ENCODE data around the gene CD163. TPM values are rescaled to one million over a fixed set of nuclear protein-coding genes. Genes with fewer than 3 reads are reported as not detected.

CD163 gene
- total RNA-seq, 1 experiment from 2014 or later, result not detected

GRCh38 chr12:7495136-7495535, 8.4 kb downstream of the CD163 start:
- no TSS peak for BruUV-seq (replicated peaks)
- H3K4me3 Mint-ChIP-seq (ENCODE audit: unreplicated experiment), result no peak overlapping the region
- no peak for DNase-seq (ENCODE audit: unreplicated experiment)
- no peaks in the 10 kb centered on the region for H3K36me3 Mint-ChIP-seq (ENCODE audit: insufficient read depth, unreplicated experiment)
- H3K9me3 Mint-ChIP-seq (ENCODE audit: unreplicated experiment), result no peaks in the 10 kb centered on the region
- TF ChIP-seq, protein P1, sequence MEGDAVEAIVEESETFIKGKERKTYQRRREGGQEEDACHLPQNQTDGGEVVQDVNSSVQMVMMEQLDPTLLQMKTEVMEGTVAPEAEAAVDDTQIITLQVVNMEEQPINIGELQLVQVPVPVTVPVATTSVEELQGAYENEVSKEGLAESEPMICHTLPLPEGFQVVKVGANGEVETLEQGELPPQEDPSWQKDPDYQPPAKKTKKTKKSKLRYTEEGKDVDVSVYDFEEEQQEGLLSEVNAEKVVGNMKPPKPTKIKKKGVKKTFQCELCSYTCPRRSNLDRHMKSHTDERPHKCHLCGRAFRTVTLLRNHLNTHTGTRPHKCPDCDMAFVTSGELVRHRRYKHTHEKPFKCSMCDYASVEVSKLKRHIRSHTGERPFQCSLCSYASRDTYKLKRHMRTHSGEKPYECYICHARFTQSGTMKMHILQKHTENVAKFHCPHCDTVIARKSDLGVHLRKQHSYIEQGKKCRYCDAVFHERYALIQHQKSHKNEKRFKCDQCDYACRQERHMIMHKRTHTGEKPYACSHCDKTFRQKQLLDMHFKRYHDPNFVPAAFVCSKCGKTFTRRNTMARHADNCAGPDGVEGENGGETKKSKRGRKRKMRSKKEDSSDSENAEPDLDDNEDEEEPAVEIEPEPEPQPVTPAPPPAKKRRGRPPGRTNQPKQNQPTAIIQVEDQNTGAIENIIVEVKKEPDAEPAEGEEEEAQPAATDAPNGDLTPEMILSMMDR (IDR thresholded peaks at IDR 0.05; ENCODE audit: unreplicated experiment), result no peak
- peaks cover 7% of the 10 kb centered on the region for H3K4me1 Mint-ChIP-seq (ENCODE audit: insufficient read depth, unreplicated experiment)
- intact Hi-C loops (cut with micrococcal nuclease), result no loop called here
- H3K27ac Mint-ChIP-seq (ENCODE audit: low read depth, unreplicated experiment), result no peak overlapping the region
- POLR2A ChIA-PET, result no interaction called here
- H3K27me3 Mint-ChIP-seq (ENCODE audit: insufficient read depth, unreplicated experiment), result peaks cover 16% of the 10 kb centered on the region
- CTCF ChIA-PET, result interaction anchor here (0.6 to 0.7 kb wide), 2 partner anchors 37 to 64 kb away, joined by 3 read pairs; no protein-coding TSS in a partner anchor

DNA sequence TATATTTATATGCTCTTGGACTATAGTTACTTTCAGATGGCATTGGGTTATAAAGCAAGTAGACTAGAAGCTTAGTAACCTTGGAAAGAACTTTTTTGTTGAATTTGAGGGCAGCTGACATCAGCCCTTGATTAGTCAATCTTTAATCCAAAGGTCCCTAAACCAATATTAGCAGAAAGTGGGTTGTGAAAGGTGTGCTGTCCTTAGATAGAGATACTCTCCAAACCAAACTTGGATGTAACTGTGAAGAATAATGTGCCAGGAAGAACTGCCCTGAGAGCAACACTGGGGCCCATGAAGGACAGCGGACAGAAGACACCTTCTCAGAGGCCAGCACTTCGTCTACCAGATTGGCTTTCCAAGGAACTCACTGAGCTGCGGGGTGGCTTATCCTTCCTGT, 10.6 kb downstream of the CD163 start:
- Mint-ChIP-seq H3K27ac (ENCODE audit: low read depth, unreplicated experiment) (no peak overlapping the region), H3K27me3 (ENCODE audit: insufficient read depth, unreplicated experiment) (peaks cover 16% of the 10 kb centered on the region), H3K36me3 (ENCODE audit: insufficient read depth, unreplicated experiment) (no peaks in the 10 kb centered on the region), H3K9me3 (ENCODE audit: unreplicated experiment) (no peaks in the 10 kb centered on the region), H3K4me3 (ENCODE audit: unreplicated experiment) (no peak overlapping the region), H3K4me1 (ENCODE audit: insufficient read depth, unreplicated experiment) (no peaks in the 10 kb centered on the region)
- ChIA-PET POLR2A (no interaction called here), CTCF (no interaction called here)
- intact Hi-C loops (cut with micrococcal nuclease), result no loop called here
- TF ChIP-seq, protein P1 (IDR thresholded peaks at IDR 0.05; ENCODE audit: unreplicated experiment), result no peak
- DNase-seq (ENCODE audit: unreplicated experiment), result no peak
- no TSS peak for BruUV-seq (replicated peaks)

DNA sequence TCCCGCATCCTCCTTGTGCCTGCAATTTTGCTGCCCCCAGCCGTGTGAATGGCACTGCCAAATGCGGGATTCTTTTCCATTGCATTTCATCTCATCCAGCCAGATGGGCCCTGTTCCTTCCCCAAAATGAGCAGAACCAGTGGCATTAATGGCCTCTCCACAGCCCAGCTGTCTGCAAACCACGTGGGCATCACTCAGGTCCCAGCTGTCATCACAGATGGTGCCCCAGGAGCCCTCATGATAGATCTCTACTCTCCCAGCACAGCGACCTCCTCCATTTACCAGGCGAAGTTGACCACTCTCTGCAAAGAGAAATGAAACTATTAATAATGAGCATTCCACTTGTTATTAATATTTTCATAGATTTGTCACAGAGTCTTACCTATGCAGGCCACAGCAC, 17.1 kb downstream of the CD163 start:
- intact Hi-C loops (cut with micrococcal nuclease), result no loop called here
- Mint-ChIP-seq H3K4me3 (ENCODE audit: unreplicated experiment) (no peak overlapping the region), H3K9me3 (ENCODE audit: unreplicated experiment) (no peaks in the 10 kb centered on the region), H3K27ac (ENCODE audit: low read depth, unreplicated experiment) (no peak overlapping the region), H3K27me3 (ENCODE audit: insufficient read depth, unreplicated experiment) (peaks cover under 1% of the 10 kb centered on the region), H3K4me1 (ENCODE audit: insufficient read depth, unreplicated experiment) (no peaks in the 10 kb centered on the region), H3K36me3 (ENCODE audit: insufficient read depth, unreplicated experiment) (no peaks in the 10 kb centered on the region)
- CTCF ChIA-PET, result no interaction called here
- POLR2A ChIA-PET, result no interaction called here
- TF ChIP-seq, protein P1 (IDR thresholded peaks at IDR 0.05; ENCODE audit: unreplicated experiment), result no peak
- no TSS peak for BruUV-seq (replicated peaks)
- no peak for DNase-seq (ENCODE audit: unreplicated experiment)

- Mint-ChIP-seq H3K9me3 (ENCODE audit: unreplicated experiment) (no peaks in the 10 kb centered on the region), H3K27ac (ENCODE audit: low read depth, unreplicated experiment) (no peak overlapping the region), H3K4me1 (ENCODE audit: insufficient read depth, unreplicated experiment) (no peaks in the 10 kb centered on the region), H3K4me3 (ENCODE audit: unreplicated experiment) (no peak overlapping the region), H3K27me3 (ENCODE audit: insufficient read depth, unreplicated experiment) (no peaks in the 10 kb centered on the region), H3K36me3 (ENCODE audit: insufficient read depth, unreplicated experiment) (no peaks in the 10 kb centered on the region)
- ChIA-PET CTCF (no interaction called here), POLR2A (no interaction called here)
- no TSS peak for BruUV-seq (replicated peaks)
- DNase-seq (ENCODE audit: unreplicated experiment), result no peak
- TF ChIP-seq, protein P1 (IDR thresholded peaks at IDR 0.05; ENCODE audit: unreplicated experiment), result no peak
- intact Hi-C loops (cut with micrococcal nuclease), result loop anchor here (1.0 kb wide), 1 partner anchor 32 kb away; no protein-coding TSS in a partner anchor
Measured at GRCh38 chr12:7485095-7485494, 18.5 kb downstream of the CD163 start.
